Neural cell (in vitro differentiated cells): ENCODE measurements around the gene GOLGA6B.

Experiments used
- CTCF ChIP-seq: fragments of 450-650 bp; IDR thresholded peaks from 2 replicates; pipeline ENCODE4 v1.5.1; 2014; ENCODE audit warnings: antibody characterized with exemption, mild to moderate bottlenecking, moderate library complexity; ENCODE audit not compliant: poor library complexity, severe bottlenecking
- EZH2 ChIP-seq: fragments of 200-600, 300-800 bp; shearing (Covaris generic), sonication (generic); IDR thresholded peaks from 2 replicates; pipeline ENCODE4 v1.6.1; 2014; ENCODE audit warnings: antibody characterized with exemption, low read length, borderline replicate concordance, mild to moderate bottlenecking; ENCODE audit not compliant: insufficient read depth, poor library complexity, severe bottlenecking
- MXI1 ChIP-seq: fragments of 450-650 bp; conservative IDR thresholded peaks from 2 replicates; pipeline ENCODE4 v1.6.1; 2014; ENCODE audit warnings: antibody characterized with exemption, mild to moderate bottlenecking; ENCODE audit not compliant: poor library complexity, severe bottlenecking
- RAD21 ChIP-seq: fragments of 450-650 bp; conservative IDR thresholded peaks from 2 replicates; pipeline ENCODE4 v1.6.1; 2014; ENCODE audit warnings: antibody characterized with exemption, mild to moderate bottlenecking, moderate library complexity
- REST ChIP-seq: IDR thresholded peaks from 2 replicates; pipeline ENCODE4 v1.6.1; 2012; ENCODE audit warnings: borderline replicate concordance
- TAF1 ChIP-seq: IDR thresholded peaks from 2 replicates; pipeline ENCODE4 v1.6.1; 2012; ENCODE audit warnings: low read depth

- no peak for TF ChIP-seq EZH2
- TF ChIP-seq RAD21: no peak
- TF ChIP-seq CTCF: no peak
- TF ChIP-seq MXI1: no peak
- no peak for TF ChIP-seq TAF1
- no peak for TF ChIP-seq REST
These were observed 45.6 kb downstream of the GOLGA6B start for GRCh38 chr15:72700076-72700475.
